Left lung (tissue), 10 donors: ENCODE results near the gene SCUBE3. TPM values are rescaled to one million over a fixed set of nuclear protein-coding genes. Genes with fewer than 3 reads are reported as not detected.

Experiments
- ATAC-seq: fragments of 200-7000 bp; cut with Tn5 transposase; one replicate; pipeline ENCODE4 v1.9.1; 2020; ENCODE audit warnings: moderate library complexity
- DNase-seq, 4 donors: peaks; one replicate each; pipeline ENCODE4 v3.0.0-alpha.2; 2013 to 2020
- H3K27ac ChIP-seq, 2 donors: fragments of 200-600 bp; sonication (generic) in 1 of 2; one replicate each; pipeline versions ENCODE4 v1.5.0 to v1.8.0; 2020 to 2021
- H3K27me3 ChIP-seq, 2 donors: fragments of 200-600 bp; sonication (generic) in 1 of 2; one replicate each; pipeline versions ENCODE4 v1.5.0 to v1.8.0; 2020 to 2021
- H3K36me3 ChIP-seq, 2 donors: fragments of 200-600 bp; sonication (generic) in 1 of 2; one replicate each; pipeline versions ENCODE4 v1.5.0 to v1.8.0; 2020 to 2021
- H3K4me1 ChIP-seq, 2 donors: fragments of 200-600 bp; one replicate each; pipeline ENCODE4 v1.8.0; 2021
- H3K4me3 ChIP-seq, 2 donors: fragments of 200-600 bp; sonication (generic) in 1 of 2; one replicate each; pipeline versions ENCODE4 v1.5.0 to v1.8.0; 2020 to 2021; ENCODE audit warnings: mild to moderate bottlenecking in 1 of 2
- H3K9me3 ChIP-seq, 2 donors: fragments of 200-600 bp; sonication (generic) in 1 of 2; one replicate each; pipeline versions ENCODE4 v1.5.0 to v1.8.0; 2020 to 2021
- CTCF ChIP-seq, 2 donors: fragments of 200-600 bp; sonication (generic) in 1 of 2; IDR thresholded peaks; one replicate each; pipeline versions ENCODE4 v1.5.0 to v1.8.0; 2021; ENCODE audit warnings: antibody characterized with exemption in 2 of 2
- intact Hi-C, 2 donors: fragments of 100-400 bp; cut with DNase I; formaldehyde crosslinking; loops; one replicate each; pipeline versions ENCODE4 v1.11.2 to v1.14.2; 2022
- polyA plus RNA-seq, 6 donors: library from polyadenylated mRNA; unstranded; fragments of 120-200 nt; gene quantifications; one replicate each; pipeline ENCODE4 v1.2.1, GENCODE V29; 2013; ENCODE audit not compliant: insufficient read length in 6 of 6
- total RNA-seq, 2 donors: library from RNA; stranded (reverse); fragmentation: NEBNext Ultra II Directional; extraction: Animal tissue kit (Norgen Biotek cat#: 25700); gene quantifications; one replicate each; pipeline ENCODE4 v1.2.1, GENCODE V29; 2021
- donor health status: DM: no; HTN: yes; CAD: no.
- donor health status: DM: no; HTN: no; CAD: no.

Gene SCUBE3
- total and polyA plus RNA-seq, 8 donors, result 2.2 to 4.7 (median 3.9) TPM

GRCh38 chr6:35184580-35185301, 29.0 kb upstream of the SCUBE3 start:
- H3K36me3 ChIP-seq, result no peaks in the 10 kb centered on the region
- intact Hi-C loops, result no loop called here
- no peak overlapping the region for H3K4me3 ChIP-seq
- ATAC-seq (no peak), DNase-seq (no peak)
- H3K4me1 ChIP-seq, result peaks cover 6 to 17% of the 10 kb centered on the region in 2 donors
- H3K27ac ChIP-seq, result peak overlapping the region in 1 of 2 donors; percentile 2
- TF ChIP-seq CTCF (IDR thresholded peaks at IDR 0.05), result no peak
- H3K27me3 ChIP-seq, result peaks cover 0 to 11% of the 10 kb centered on the region in 2 donors
- no peaks in the 10 kb centered on the region for H3K9me3 ChIP-seq

GRCh38 chr6:35185302-35185681, 28.5 kb upstream of the SCUBE3 start:
- ATAC-seq, result peak; percentile 67
- Histone ChIP-seq H3K36me3 (no peaks in the 10 kb centered on the region), H3K27me3 (peaks cover 0 to 11% of the 10 kb centered on the region in 2 donors), H3K4me1 (peaks cover 5 to 17% of the 10 kb centered on the region in 2 donors), H3K4me3 (no peak overlapping the region), H3K27ac (peak overlapping the region; percentile 2 to 69), H3K9me3 (no peaks in the 10 kb centered on the region)
- intact Hi-C loops, result no loop called here
- no peak for TF ChIP-seq CTCF (IDR thresholded peaks at IDR 0.05)
- peak in 1 of 4 donors; percentile 59 for DNase-seq

GRCh38 chr6:35185971-35186370, 27.8 kb upstream of the SCUBE3 start:
- ATAC-seq (peak; percentile 31), DNase-seq (no peak)
- H3K4me1 ChIP-seq, result peaks cover 5 to 14% of the 10 kb centered on the region in 2 donors
- no peak overlapping the region for H3K4me3 ChIP-seq
- no peaks in the 10 kb centered on the region for H3K36me3 ChIP-seq
- H3K27me3 ChIP-seq, result peaks cover 0 to 11% of the 10 kb centered on the region in 2 donors
- no peak for TF ChIP-seq CTCF (IDR thresholded peaks at IDR 0.05)
- no peaks in the 10 kb centered on the region for H3K9me3 ChIP-seq
- intact Hi-C loops, result no loop called here
- H3K27ac ChIP-seq, result peak overlapping the region; percentile 2 to 69

GRCh38 chr6:35186571-35186970, 27.2 kb upstream of the SCUBE3 start:
- no peaks in the 10 kb centered on the region for H3K9me3 ChIP-seq
- intact Hi-C loops, result no loop called here

More at GRCh38 chr6:35186571-35186970, 27.2 kb upstream of the SCUBE3 start:
- ATAC-seq (no peak), DNase-seq (no peak)
- Histone ChIP-seq H3K36me3 (no peaks in the 10 kb centered on the region), H3K27me3 (peaks cover 0 to 11% of the 10 kb centered on the region in 2 donors), H3K4me1 (peaks cover 5 to 8% of the 10 kb centered on the region in 2 donors), H3K27ac (no peak overlapping the region), H3K4me3 (no peak overlapping the region)
- TF ChIP-seq CTCF (IDR thresholded peaks at IDR 0.05), result no peak
